K562 (cell line): ENCODE results near the gene TNFRSF19. TPM values are rescaled to one million over a fixed set of nuclear protein-coding genes. Genes with fewer than 3 reads are reported as not detected.

Experiments used
- ATAC-seq: fragments of 200-7000 bp; cut with Tn5 transposase; 3 replicates; pipeline ENCODE4 v1.9.1; 2020; ENCODE audit warnings: moderate library complexity
- BruUV-seq: library from RNA; stranded (reverse); fragments of 400-500 nt; replicated peaks from 2 replicates; lab custom pipeline; 2021; lab: Mats Ljungman, UMichigan
- CTCF ChIA-PET: fragments of 300-600 bp; formaldehyde crosslinking; extraction: SDS; loops from one replicate; lab custom pipeline; 2021; ENCODE audit warnings: low intra/inter-chr PET ratio; lab: Yijun Ruan, JAX
- POLR2A ChIA-PET: fragments of 300-600, 350-650 bp; sonication (Branson Sonifier 250); formaldehyde crosslinking; extraction: SDS; loops from one replicate; lab custom pipeline; 2021; ENCODE audit warnings: antibody characterized with exemption, inconsistent platforms; lab: Yijun Ruan, JAX
- DNase-seq, 4 experiments: peaks; one replicate each; pipeline versions ENCODE4 v3.0.0 to v3.0.0-alpha.2; 2011 to 2018; ENCODE audit warnings: low spot score in 3 of 4, mixed read lengths in 3 of 4; ENCODE audit errors: extremely low read depth in 1 of 4
- FAIRE-seq: peaks from 2 replicates; lab custom pipeline; 2011; peaks lifted over from hg19 to GRCh38; lab: Jason Lieb, UNC
- H2AFZ ChIP-seq: 2 replicates; pipeline ENCODE4 v1.6.0; 2011; ENCODE audit warnings: low read depth, low read length, control low read depth, inconsistent platforms
- H3K27ac ChIP-seq: fragments of 200-600 bp; 3 replicates; pipeline ENCODE4 v1.8.0; 2011; ENCODE audit warnings: low read depth, mild to moderate bottlenecking, control low read depth, inconsistent platforms, low read length, moderate library complexity, mixed read lengths; ENCODE audit errors: extremely low read depth
- H3K27me3 ChIP-seq, 2 experiments: fragments of 300-600 bp in 1 of 2; 2 replicates in 1 of 2; 3 replicates in 1 of 2; pipeline versions ENCODE4 v1.6.0 to v1.8.0; 2011; ENCODE audit warnings: inconsistent platforms in 2 of 2, low read length in 2 of 2, mild to moderate bottlenecking in 1 of 2, mixed read lengths in 1 of 2, moderate library complexity in 1 of 2; ENCODE audit not compliant: control insufficient read depth in 2 of 2, insufficient read depth in 2 of 2
- H3K36me3 ChIP-seq: fragments of 300-600 bp; 3 replicates; pipeline ENCODE4 v1.8.0; 2011; ENCODE audit warnings: mild to moderate bottlenecking, low read length, inconsistent platforms; ENCODE audit not compliant: control insufficient read depth, insufficient read depth
- H3K4me1 ChIP-seq, 2 experiments: fragments of 200-600 bp in 1 of 2; replicated peaks in 1 of 2; 2 replicates in 1 of 2; 3 replicates in 1 of 2; pipeline versions ENCODE4 v1.5.1 to v1.8.0; 2011; ENCODE audit warnings: inconsistent platforms in 2 of 2, low read length in 2 of 2, mild to moderate bottlenecking in 1 of 2, mixed read lengths in 1 of 2, moderate library complexity in 1 of 2; ENCODE audit not compliant: control insufficient read depth in 2 of 2, insufficient read depth in 2 of 2
- H3K4me2 ChIP-seq: 2 replicates; pipeline ENCODE4 v1.6.1; 2011; ENCODE audit warnings: low read length, control low read depth, inconsistent platforms, mixed read lengths; ENCODE audit not compliant: insufficient read depth
- H3K4me3 ChIP-seq: fragments of 200-600 bp; sonication (generic), shearing (Covaris generic); 2 replicates; pipeline ENCODE4 v1.5.1; 2016; ENCODE audit warnings: control low read depth, inconsistent platforms
- H3K79me2 ChIP-seq: fragments of 200-600 bp; 3 replicates; pipeline ENCODE4 v1.8.0; 2011; ENCODE audit warnings: low read length, inconsistent platforms; ENCODE audit not compliant: control insufficient read depth, insufficient read depth
- H3K9ac ChIP-seq, 2 experiments: 2 replicates each; pipeline versions ENCODE4 v1.6.0 to v1.6.1; 2011; ENCODE audit warnings: low read depth in 2 of 2, low read length in 2 of 2, control low read depth in 1 of 2, inconsistent platforms in 1 of 2, mild to moderate bottlenecking in 1 of 2, mixed read lengths in 1 of 2; ENCODE audit not compliant: insufficient read depth in 1 of 2
- H3K9me1 ChIP-seq: one replicate; pipeline ENCODE4 v1.6.0; 2011; ENCODE audit warnings: inconsistent platforms, mild to moderate bottlenecking, low read length, moderate library complexity; ENCODE audit not compliant: control insufficient read depth, insufficient read depth
- H3K9me3 ChIP-seq: replicated peaks from 2 replicates; pipeline ENCODE4 v1.5.1; 2011; ENCODE audit warnings: low read depth, low read length, inconsistent platforms; ENCODE audit not compliant: control insufficient read depth, insufficient read depth
- H4K20me1 ChIP-seq: replicated peaks from 2 replicates; pipeline ENCODE4 v1.6.1; 2011; ENCODE audit warnings: low read length, inconsistent platforms, mixed read lengths; ENCODE audit not compliant: control insufficient read depth, insufficient read depth
- ARNT ChIP-seq, 2 experiments: fragments of 450-650 bp; IDR thresholded peaks; 2 replicates each; pipeline ENCODE4 v1.6.1; 2016; ENCODE audit warnings: mild to moderate bottlenecking in 1 of 2
- BRD9 ChIP-seq: fragments of 450-650 bp; IDR thresholded peaks from 2 replicates; pipeline ENCODE4 v1.6.1; 2018; ENCODE audit warnings: low read depth; ENCODE audit not compliant: partially characterized antibody
- CBX2 ChIP-seq: fragments of 200-600 bp; sonication (generic); IDR thresholded peaks from one replicate; pipeline ENCODE4 v1.6.1; 2012; ENCODE audit warnings: mild to moderate bottlenecking, low read length, inconsistent platforms; ENCODE audit not compliant: insufficient read depth, poor library complexity, severe bottlenecking
- CHCHD3 ChIP-seq: fragments of 250-450 bp; sonication (Bioruptor Pico); IDR thresholded peaks from 2 replicates; pipeline ENCODE4 v2.1.2; 2022; ENCODE audit warnings: mild to moderate bottlenecking
- MYC ChIP-seq, 2 experiments: fragments of 250-450 bp in 1 of 2; sonication (Bioruptor Pico) in 1 of 2; IDR thresholded peaks; 2 replicates each; pipeline versions ENCODE4 v1.5.1 to v1.6.1; 2012 to 2021; ENCODE audit warnings: low read depth in 2 of 2, borderline replicate concordance in 1 of 2, improper control_type of control experiment in 1 of 2, low read length in 1 of 2, mild to moderate bottlenecking in 1 of 2, moderate library complexity in 1 of 2
- SETDB1 ChIP-seq: IDR thresholded peaks from one replicate; pipeline ENCODE4 v1.6.1; 2012; ENCODE audit warnings: low read length, control low read depth, inconsistent platforms
- SMAD2 ChIP-seq: fragments of 150-350 bp; IDR thresholded peaks from 2 replicates; pipeline ENCODE4 v1.6.1; 2014; ENCODE audit warnings: low read depth, mild to moderate bottlenecking, low read length
- SOX6 ChIP-seq: fragments of 450-650 bp; IDR thresholded peaks from 2 replicates; pipeline ENCODE4 v1.6.1; 2014; ENCODE audit warnings: mild to moderate bottlenecking
- STAT5B ChIP-seq: fragments of 250-450 bp; sonication (Bioruptor Pico); IDR thresholded peaks from 2 replicates; pipeline ENCODE4 v1.8.0; 2021; ENCODE audit warnings: mild to moderate bottlenecking, inconsistent platforms
- TFAM ChIP-seq: fragments of 250-450 bp; sonication (Bioruptor Pico); conservative IDR thresholded peaks from 2 replicates; pipeline ENCODE4 v1.5.0; 2021; ENCODE audit warnings: mild to moderate bottlenecking, moderate library complexity
- ZBTB17 ChIP-seq: fragments of 450-650 bp; formaldehyde crosslinking; IDR thresholded peaks from 2 replicates; pipeline ENCODE4 v1.4.0; 2020; ENCODE audit warnings: mild to moderate bottlenecking
- WGBS: fragments of 100-300 bp; shearing (Covaris generic); methylation state at CpG from one replicate; pipeline ENCODE4 v1.1.6; 2016; ENCODE audit warnings: low coverage, mixed read lengths; ENCODE audit not compliant: insufficient coverage; ENCODE audit errors: missing lambda C conversion rate; 5-methylcytosine and 5-hydroxymethylcytosine counted together
- in situ Hi-C: fragments of 300-500 bp; cut with MboI; formaldehyde crosslinking; loops from 4 replicates; pipeline ENCODE4 v1.15.0; 2018; ENCODE audit warnings: inconsistent platforms, mixed read lengths
- intact Hi-C: fragments of 100-400 bp; cut with micrococcal nuclease; formaldehyde crosslinking; loops from 2 replicates; pipeline ENCODE4 v1.14.2; 2022
- polyA plus RNA-seq, 8 experiments: library from polyadenylated mRNA; depleted of rRNA in 4 of 8; stranded (reverse) in 5 of 8; unstranded in 3 of 8; fragments of >200 nt; fragmentation: Nextera tagmentation in 2 of 8; fragmentation: Illumina TruSeq in 1 of 8; extraction: Ambion mirVana in 2 of 8; extraction: Trizol in 1 of 8; gene quantifications; 2 replicates each; pipeline versions ENCODE4 v1.2.1 to v1.2.3, GENCODE V29; 2011 to 2014; ENCODE audit warnings: inconsistent platforms in 1 of 8, missing spikeins in 1 of 8
- total RNA-seq, 7 experiments: library from RNA; depleted of rRNA in 6 of 7; stranded (reverse); fragments of >200 nt in 6 of 7; fragmentation: Illumina TruSeq in 2 of 7; extraction: Trizol in 2 of 7; gene quantifications; 2 replicates each; pipeline versions ENCODE4 v1.2.1 to v1.2.3, GENCODE V29; 2011 to 2021; ENCODE audit warnings: low replicate concordance in 1 of 7
- TF ChIP-seq, protein P1 (sequence below): IDR thresholded peaks from 2 replicates; pipeline ENCODE4 v1.6.1; 2011; ENCODE audit not compliant: insufficient read length; ENCODE audit errors: extremely low read depth
- TF ChIP-seq, protein P2 (sequence below): fragments of 250-450 bp; sonication (Bioruptor Pico); IDR thresholded peaks from 2 replicates; pipeline ENCODE4 v1.4.0; 2020; ENCODE audit warnings: mild to moderate bottlenecking, moderate library complexity

The TNFRSF19 gene
- total and polyA plus RNA-seq, 9 of the 15 experiments (the other 6 are each of a cell fraction or from before 2014, with no cell fraction given) = 0.01 to 0.07 TPM; not detected in 7

DNA sequence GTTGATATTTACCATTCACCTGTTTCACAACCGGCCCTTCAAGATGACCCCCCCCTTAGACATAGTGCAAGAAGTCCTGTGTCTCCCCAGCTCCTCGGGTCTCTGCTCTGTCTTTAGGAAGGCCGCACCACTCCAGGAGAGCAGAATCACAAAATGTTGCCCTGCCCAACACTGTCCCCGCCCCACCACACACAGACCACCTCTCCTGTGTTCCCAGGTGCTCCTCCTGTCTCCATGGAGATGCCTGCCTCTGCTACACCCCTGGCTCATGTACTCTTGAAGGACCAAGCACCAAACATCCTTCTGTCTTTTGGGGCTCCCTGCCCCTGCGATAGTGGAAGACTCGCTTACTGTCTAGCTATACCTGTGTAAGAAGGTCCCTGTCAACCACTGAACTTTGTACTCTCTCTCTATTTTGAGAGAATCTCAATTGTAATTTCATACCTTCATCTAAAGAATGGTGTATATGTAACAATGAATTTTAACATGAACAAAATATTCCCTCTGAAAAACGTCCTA lies 9.6 kb upstream of the TNFRSF19 start:
- Histone ChIP-seq H3K36me3 (no peaks in the 10 kb centered on the region), H3K4me3 (no peak overlapping the region), H3K9me3 (no peaks in the 10 kb centered on the region), H3K9me1 (no peaks in the 10 kb centered on the region), H3K27me3 (no peaks in the 10 kb centered on the region; a peak in 2 of 5 replicates), H3K79me2 (no peaks in the 10 kb centered on the region), H3K4me1 (no peaks in the 10 kb centered on the region), H3K9ac (no peak overlapping the region)
- FAIRE-seq (no peak), DNase-seq (no peak)
- CTCF ChIA-PET = no interaction called here
- no TSS peak for BruUV-seq
- WGBS = 9% methylated on average over 4 of the region's 7 CpGs
- in situ Hi-C loops = no loop called here
- TF ChIP-seq, protein P1, sequence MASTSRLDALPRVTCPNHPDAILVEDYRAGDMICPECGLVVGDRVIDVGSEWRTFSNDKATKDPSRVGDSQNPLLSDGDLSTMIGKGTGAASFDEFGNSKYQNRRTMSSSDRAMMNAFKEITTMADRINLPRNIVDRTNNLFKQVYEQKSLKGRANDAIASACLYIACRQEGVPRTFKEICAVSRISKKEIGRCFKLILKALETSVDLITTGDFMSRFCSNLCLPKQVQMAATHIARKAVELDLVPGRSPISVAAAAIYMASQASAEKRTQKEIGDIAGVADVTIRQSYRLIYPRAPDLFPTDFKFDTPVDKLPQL = no peak
- TF ChIP-seq SMAD2 = no peak
- TF ChIP-seq, all 486 proteins: peak for 0
- Histone ChIP-seq H2AFZ (no peak overlapping the region), H4K20me1 (no peaks in the 10 kb centered on the region), H3K4me2 (no peak overlapping the region), H3K27ac (no peak overlapping the region)
- POLR2A ChIA-PET = no interaction called here
- intact Hi-C loops = no loop called here
- ATAC-seq = no peak

DNA sequence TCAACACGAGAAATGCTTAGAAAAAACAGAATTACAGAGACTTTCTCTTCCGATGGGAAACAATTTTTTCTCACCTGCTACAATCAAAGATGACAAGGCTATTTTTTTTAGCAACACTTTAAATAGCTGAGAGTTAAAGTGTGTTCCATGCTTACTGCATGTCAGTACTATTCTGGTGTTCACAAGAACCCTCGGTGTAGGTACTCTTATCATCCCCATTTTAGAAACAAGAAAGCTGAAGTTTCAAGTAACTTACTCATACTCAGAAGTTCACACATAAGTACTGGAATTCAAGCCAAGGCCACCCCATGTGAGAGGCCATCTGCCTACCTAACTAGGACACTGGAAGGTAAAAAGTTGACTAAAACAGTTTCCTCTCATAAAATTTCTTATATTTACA lies 9.0 kb upstream of the TNFRSF19 start:
- Histone ChIP-seq H3K9ac (no peak overlapping the region), H3K9me3 (no peaks in the 10 kb centered on the region), H3K27ac (no peak overlapping the region), H3K4me2 (no peak overlapping the region), H3K36me3 (no peaks in the 10 kb centered on the region), H2AFZ (no peak overlapping the region), H3K4me1 (no peaks in the 10 kb centered on the region), H3K27me3 (no peaks in the 10 kb centered on the region; a peak in 2 of 5 replicates), H3K4me3 (no peak overlapping the region), H3K9me1 (no peaks in the 10 kb centered on the region), H3K79me2 (no peaks in the 10 kb centered on the region), H4K20me1 (no peaks in the 10 kb centered on the region)
- CTCF ChIA-PET = no interaction called here
- ATAC-seq (no peak), FAIRE-seq (no peak), DNase-seq (no peak)
- WGBS = 2% methylated on average over 3 of the region's 3 CpGs
- in situ Hi-C loops = no loop called here
- intact Hi-C loops = no loop called here
- POLR2A ChIA-PET = no interaction called here
- BruUV-seq = no TSS peak
- TF ChIP-seq ZBTB17 (CRISPR knock-in tag) (no peak), SOX6 (no peak), CHCHD3 (CRISPR knock-in tag) (no peak), ARNT (IDR thresholded peaks at IDR 0.05) (no peak), SETDB1 (no peak), STAT5B (CRISPR knock-in tag) (no peak), BRD9 (no peak), TFAM (CRISPR knock-in tag) (no peak), MYC (IDR thresholded peaks at IDR 0.05; ENCODE audit: low read depth, low read length) (no peak), MYC (CRISPR knock-in tag; IDR thresholded peaks at IDR 0.05; ENCODE audit: borderline replicate concordance, low read depth) (no peak), CBX2 (no peak)
- TF ChIP-seq, protein P2, sequence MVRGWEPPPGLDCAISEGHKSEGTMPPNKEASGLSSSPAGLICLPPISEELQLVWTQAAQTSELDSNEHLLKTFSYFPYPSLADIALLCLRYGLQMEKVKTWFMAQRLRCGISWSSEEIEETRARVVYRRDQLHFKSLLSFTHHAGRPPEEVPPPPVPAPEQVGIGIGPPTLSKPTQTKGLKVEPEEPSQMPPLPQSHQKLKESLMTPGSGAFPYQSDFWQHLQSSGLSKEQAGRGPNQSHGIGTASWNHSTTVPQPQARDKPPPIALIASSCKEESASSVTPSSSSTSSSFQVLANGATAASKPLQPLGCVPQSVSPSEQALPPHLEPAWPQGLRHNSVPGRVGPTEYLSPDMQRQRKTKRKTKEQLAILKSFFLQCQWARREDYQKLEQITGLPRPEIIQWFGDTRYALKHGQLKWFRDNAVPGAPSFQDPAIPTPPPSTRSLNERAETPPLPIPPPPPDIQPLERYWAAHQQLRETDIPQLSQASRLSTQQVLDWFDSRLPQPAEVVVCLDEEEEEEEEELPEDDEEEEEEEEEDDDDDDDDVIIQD = no peak
